Activated CD4-positive, CD25-positive, alpha-beta regulatory T cell treated with anti-CD3 and anti-CD28 coated beads, Interleukin-2, amount 50 U/mL, for 24 hours (primary cell): ENCODE results near the gene BRCA2.
"Not testable (repeated sequence)": the region's sequence is repeated elsewhere in the genome, so short reads cannot be mapped to it uniquely, and the experiment has no call there.

Source experiments
- ATAC-seq, 2 donors: fragments of 150-1000 bp; cut with Tn5 transposase; one replicate each; pipeline ENCODE4 v1.10.0; 2021; ENCODE audit warnings: mild to moderate bottlenecking in 1 of 2, moderate library complexity in 1 of 2

BRCA2 gene

DNA sequence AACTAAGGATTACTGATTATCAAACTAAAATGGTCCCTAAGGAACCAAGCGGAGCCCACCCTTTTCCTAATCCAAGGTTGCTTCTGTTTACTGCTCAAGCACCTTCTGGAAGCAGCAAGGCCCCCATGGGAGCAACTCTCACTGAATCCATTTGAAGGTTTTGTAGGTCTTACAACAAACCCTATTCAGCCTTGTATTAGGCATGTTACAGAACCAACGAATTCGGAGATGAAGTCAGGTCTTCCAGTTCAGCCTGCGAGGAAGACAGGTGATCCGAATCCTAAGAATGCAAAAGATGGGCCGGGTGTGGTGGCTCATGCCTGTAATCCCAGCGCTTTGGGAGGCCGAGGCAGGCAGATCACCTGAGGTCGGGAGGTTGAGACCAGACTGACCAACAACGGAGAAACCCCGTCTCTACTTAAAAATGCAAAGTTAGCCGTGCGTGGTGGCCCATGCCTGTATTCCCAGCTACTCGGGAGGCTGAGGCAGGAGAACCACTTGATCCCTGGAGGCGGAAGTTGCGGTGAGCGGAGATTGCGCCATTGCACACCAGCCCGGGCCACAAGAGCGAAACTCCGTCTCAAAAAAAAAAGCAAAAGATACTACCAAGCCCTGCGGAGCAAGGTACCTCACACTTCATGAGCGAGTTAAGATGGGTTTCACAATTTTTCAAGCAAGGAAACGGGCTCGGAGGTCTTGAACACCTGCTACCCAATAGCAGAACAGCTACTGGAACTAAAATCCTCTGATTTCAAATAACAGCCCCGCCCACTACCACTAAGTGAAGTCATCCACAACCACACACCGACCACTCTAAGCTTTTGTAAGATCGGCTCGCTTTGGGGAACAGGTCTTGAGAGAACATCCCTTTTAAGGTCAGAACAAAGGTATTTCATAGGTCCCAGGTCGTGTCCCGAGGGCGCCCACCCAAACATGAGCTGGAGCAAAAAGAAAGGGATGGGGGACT is 754 bp upstream of the BRCA2 start:
- ATAC-seq: peak; percentile 65 to 71

GRCh38 chr13:32316028-32316339 is 676 bp downstream of the BRCA2 start:
- peak; percentile 10 to 19 for ATAC-seq

GRCh38 chr13:32316501-32316900 is 1.2 kb downstream of the BRCA2 start:
- ATAC-seq: no peak

DNA sequence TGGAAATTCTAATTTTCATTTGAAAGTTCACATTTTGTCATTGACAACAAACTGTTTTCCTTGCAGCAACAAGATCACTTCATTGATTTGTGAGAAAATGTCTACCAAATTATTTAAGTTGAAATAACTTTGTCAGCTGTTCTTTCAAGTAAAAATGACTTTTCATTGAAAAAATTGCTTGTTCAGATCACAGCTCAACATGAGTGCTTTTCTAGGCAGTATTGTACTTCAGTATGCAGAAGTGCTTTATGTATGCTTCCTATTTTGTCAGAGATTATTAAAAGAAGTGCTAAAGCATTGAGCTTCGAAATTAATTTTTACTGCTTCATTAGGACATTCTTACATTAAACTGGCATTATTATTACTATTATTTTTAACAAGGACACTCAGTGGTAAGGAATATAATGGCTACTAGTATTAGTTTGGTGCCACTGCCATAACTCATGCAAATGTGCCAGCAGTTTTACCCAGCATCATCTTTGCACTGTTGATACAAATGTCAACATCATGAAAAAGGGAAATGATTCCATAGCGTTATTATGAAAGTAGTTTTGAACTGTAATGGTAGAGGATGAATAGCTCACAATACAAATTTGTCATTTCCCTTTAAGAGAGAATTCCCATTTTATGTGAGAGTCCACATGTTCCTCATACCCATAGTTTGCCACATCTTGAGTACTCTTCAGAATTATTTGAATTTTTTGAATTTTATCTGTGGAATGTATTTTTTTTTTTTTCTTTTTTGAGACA is 2.6 kb downstream of the BRCA2 start:
- ATAC-seq: no peak

- no peak for ATAC-seq
Observed at GRCh38 chr13:32320528-32320927, 5.2 kb downstream of the BRCA2 start.

GRCh38 chr13:32323912-32324311 is 8.6 kb downstream of the BRCA2 start:
- ATAC-seq: peak; percentile 35 to 68

DNA sequence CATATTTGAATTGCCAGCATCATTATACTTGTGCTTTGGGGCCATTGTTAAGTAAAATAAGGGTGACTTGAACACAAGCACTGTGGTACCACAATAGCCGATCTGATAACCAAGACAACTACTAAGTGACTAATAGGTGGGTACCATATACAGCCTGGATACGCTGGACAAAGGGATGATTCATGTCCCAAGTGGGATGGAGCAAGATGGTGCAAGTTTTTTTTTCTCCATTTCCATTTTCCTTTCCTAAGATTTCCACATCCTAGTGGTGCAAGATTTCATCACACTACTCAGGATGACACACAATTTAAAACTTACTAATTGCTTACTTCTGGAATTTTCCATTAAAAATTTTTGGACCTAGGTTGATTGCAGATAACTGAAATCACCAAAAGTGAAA is 15.1 kb downstream of the BRCA2 start:
- no peak for ATAC-seq

- ATAC-seq: no peak
Observed at GRCh38 chr13:32334671-32335070, 19.4 kb downstream of the BRCA2 start.

GRCh38 chr13:32340914-32341313 is 25.6 kb downstream of the BRCA2 start:
- no peak for ATAC-seq

DNA sequence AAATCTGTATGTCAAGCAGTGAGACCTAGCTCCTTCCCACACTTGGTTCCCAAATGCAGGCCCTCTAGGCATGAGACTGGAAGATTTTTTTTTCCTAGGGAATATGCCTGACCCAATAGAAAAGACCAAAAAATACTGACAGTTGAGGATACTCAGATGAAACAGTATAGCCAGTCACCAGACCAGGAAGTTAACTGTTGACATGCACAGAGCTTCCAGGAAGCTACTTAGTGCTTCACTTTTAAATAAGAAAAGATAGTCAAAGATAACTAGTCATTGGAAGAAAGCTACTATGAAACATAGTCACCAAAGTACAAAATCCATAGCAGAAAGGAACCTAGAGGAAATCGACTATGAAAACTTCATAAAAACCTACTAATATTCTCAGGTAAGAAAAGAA is 32.3 kb downstream of the BRCA2 start:
- ATAC-seq: no peak

GRCh38 chr13:32350839-32351441 is 35.6 kb downstream of the BRCA2 start:
- ATAC-seq: not testable (repeated sequence)

DNA sequence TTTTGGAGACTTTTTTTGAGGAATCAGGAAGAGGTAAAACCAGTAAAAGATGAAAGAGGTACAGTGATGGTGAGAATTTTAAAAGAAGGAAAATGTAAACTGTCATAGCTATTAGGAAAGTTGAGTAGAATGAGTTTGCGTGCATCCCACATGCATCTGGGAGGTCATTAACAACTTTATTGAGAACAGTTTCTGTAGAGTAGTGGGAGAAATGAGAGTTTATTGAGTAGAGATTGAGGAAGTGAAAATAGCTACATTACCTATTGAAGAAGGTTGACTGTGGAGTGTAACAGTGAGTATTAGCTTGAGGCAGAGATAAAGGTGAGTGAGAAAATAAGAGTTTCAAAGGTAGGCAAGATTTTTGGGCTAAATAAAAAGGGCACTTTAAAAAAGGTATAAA is 38.7 kb downstream of the BRCA2 start:
- no peak for ATAC-seq

- not testable (repeated sequence) for ATAC-seq
Observed at GRCh38 chr13:32355935-32356334, 40.6 kb downstream of the BRCA2 start.

GRCh38 chr13:32362574-32362973 is 47.3 kb downstream of the BRCA2 start:
- ATAC-seq: no peak

DNA sequence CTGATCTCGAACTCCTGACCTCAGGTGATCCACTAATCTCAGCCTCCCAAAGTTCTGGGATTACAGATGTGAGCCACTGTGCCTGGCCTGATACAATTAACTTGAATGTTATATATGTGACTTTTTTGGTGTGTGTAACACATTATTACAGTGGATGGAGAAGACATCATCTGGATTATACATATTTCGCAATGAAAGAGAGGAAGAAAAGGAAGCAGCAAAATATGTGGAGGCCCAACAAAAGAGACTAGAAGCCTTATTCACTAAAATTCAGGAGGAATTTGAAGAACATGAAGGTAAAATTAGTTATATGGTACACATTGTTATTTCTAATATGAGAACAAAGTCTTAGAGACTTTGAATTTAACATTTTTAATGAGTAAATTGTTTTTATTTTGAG is 55.5 kb downstream of the BRCA2 start:
- ATAC-seq: no peak

DNA sequence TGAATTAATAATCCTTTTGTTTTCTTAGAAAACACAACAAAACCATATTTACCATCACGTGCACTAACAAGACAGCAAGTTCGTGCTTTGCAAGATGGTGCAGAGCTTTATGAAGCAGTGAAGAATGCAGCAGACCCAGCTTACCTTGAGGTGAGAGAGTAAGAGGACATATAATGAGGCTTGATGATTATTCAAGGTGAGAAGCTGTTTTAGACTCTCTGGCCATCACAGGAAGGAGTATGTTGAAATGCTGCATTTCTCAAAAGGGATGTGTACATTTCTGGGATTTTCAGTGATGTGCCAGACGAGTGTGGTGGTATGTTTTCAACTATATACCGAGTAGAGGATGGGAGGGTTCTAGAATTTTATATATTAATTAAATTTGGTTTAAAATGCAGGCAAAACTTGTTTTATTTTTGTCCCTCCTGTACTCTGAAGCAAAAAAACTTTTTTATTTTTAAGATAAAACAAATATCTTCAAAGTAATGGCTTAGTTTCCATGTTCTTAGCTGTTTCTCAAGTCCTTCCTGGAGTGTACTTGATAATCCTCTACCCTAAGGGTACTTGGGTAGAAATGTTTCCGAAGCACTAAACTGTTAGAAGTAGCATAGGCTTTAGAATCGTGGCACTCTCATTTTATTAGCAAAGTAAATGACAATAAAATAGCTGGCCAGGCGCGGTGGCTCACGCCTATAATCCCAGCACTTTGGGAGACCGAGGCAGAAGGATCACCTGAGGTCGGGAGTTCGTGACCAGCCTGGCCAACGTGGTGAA is 61.5 kb downstream of the BRCA2 start:
- no peak for ATAC-seq

GRCh38 chr13:32378012-32378411 is 62.7 kb downstream of the BRCA2 start:
- no peak for ATAC-seq

DNA sequence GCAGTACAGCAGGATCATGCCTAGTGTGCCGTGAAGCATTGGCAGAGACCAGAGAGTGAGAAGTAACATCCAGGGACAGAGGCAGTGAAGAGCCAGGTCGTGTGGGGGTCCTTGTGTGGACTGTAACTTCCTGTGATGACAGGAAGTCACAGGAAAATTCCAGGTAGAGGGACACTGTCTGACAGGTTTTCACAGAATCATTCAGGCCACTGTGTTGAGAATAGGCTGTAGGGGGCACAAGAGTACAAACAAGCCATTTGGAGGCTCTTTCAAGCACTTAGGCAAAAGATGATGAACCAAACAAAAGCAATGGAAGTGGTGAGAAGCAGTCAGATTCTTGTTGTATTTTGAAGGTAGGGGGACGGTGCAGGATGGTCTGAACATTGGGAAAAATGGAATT is 66.2 kb downstream of the BRCA2 start:
- ATAC-seq: no peak

DNA sequence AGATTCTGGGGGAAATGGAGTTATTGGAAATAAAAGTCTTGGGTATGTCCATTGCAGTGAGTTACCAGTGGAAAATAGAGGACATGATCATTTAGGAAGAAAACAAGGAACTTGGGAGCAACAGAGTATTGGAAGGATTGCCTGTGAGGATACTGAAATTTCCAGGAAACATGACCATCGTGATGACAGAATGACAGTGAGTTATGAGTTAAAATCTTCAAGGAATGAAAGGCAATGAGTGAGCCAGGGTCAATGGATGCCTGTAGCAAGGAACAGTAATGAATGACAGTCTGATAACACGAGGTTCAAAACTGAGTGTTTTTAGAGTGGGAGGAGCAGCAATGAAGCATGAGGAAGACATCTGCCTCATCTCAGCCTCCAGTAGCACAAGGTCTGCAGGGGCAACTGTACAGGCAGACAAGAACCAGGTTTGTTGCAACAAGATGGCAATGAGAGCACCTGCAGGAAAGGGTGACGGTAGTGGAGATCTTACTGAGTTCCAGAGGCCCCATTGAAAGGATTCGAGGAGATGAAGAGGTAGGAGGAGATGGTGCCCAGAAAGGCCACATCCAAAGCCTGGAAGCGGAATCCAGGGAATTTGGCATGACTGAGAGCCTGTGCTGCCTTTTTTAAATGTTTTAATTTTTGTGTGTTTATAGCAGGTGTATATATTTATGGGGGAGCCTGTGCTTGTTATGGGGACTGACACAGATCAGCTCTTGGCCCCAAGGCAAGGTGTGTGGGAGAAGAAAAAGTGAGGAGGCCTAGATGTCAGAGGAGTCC is 68.7 kb downstream of the BRCA2 start:
- ATAC-seq: no peak

GRCh38 chr13:32384702-32385101 is 69.4 kb downstream of the BRCA2 start:
- ATAC-seq: no peak

GRCh38 chr13:32385410-32385809 is 70.1 kb downstream of the BRCA2 start:
- no peak for ATAC-seq

DNA sequence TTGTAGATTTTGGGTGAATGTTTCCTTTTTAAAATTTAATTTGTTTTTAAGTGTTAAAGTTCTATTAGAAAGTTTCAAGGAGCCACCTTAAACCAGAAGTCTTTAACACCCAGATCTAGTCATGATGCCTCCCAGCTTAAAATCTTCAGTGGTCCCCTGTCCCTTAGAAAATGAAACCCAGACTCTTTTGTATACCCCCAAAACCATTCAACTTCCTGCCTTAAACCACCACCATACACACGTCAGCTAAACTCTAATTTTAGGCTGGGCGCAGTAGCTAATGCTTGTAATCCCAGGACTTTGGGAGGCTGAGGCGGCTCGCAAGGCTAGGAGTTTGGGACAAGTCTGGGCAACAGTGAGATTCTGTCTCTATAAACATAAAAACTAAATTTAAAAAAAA is 74.7 kb downstream of the BRCA2 start:
- no peak for ATAC-seq
